ENCODE results near the gene GPC5.

The GPC5 gene

DNA sequence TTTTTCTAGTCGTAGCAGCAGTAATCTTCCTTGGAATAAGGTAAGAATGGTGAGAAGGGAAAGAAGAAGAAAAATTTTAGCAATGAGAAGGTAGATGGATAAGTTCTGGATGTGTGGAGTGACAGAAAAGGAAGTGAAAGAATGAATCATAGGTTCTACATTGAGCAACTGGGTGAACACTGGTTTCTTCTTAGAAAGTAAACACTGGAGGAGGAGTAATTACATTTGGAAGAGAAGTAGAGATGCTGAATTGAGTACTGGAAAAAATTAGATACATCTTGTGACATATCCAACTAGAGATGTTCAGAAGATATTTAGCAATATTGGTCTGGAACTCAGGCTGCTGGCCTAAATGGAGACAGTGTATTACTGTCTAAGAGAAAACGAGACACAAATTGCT lies 148.5 kb downstream of the GPC5 start:
- DNase-seq, result no peak

DNA sequence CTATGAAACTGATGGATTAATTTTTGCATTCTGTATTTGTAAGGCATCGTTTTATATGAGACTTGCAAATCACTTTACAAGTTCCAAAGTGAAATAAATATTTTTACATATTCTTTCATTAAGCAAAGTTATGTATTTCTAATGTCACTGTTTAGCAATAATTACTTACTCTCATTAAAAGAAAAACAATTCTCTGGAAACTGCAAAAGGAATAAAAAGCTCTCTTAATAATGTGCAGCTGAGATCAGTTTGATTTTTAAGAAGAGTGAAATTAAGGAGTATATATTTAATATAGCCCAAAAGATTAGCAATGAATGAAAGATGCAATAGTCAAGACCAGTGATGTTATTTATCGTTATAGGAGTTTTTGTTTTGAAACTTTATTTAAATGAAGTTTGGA lies 155.2 kb downstream of the GPC5 start:
- no peak for DNase-seq

DNA sequence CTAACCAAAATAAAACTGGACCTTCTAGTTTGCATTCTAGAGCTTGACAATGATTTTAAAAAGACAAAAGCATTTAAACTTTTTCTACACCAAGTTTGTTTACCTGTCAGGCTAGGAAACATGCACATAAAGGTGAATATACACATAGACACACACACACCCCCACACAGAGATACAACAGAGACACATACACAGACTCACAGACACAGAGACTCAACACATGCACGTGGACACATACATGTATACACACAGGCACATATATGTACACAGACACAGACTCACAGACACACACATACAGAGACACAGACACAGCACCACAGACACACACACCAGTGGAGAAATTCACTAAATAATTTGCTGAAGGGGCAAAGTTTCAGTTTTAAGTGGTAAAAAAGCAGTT lies 155.7 kb downstream of the GPC5 start:
- no peak for DNase-seq

DNA sequence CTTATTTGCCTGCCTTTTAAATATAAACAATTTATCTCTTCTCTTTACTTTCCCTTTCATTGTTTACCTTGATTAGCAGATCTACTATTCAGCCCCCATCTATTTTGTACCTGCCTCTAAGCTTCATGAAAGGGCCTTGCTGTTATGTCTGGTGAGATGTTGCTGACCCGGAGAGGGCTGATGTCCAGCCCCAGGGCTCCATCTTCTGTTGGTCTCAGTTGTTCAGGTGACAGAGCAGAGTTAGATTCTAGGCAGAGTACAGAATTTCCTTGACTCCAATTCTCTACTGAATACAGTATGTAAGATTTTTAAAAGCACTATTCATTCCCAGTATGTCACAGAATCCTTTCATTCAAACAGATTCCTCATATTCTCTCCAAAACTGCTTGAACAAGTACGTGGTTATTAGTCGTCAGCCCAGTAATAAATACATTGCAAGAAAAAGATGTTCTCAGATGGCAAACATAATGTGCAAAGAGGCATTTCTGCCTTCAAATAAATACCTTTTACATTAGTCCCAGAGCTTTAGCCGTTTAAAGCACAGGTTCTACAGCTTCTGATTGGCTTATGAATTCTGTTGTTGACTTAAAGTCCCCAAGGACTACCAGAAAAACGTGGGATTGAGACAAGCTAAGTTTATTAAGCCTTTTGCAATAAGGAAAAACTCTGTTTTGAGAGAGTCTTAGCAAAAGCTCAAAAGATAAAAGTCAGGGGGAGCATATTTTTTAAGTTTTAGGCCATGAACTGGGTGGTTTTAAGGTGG lies 159.1 kb downstream of the GPC5 start:
- DNase-seq, result no peak

DNA sequence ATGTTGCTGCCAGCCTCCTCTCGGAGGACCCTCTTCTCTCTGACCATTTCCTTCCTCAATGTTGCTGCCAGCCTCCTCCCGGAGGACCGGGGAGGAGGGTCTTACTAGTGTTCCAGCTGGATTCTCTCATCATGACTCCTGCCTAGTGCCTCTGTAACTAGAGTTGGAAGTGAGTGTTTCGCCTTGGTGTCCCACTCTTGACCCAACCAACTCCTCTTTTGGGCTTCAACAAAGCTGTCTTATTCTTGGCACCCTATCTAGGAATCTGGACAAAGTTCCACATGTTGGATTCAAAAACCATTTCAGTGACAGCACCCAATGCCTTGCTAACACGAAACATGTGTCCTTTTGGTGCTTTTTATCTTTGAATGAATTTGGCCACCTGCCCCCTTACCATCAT lies 165.4 kb downstream of the GPC5 start:
- DNase-seq, result no peak

DNA sequence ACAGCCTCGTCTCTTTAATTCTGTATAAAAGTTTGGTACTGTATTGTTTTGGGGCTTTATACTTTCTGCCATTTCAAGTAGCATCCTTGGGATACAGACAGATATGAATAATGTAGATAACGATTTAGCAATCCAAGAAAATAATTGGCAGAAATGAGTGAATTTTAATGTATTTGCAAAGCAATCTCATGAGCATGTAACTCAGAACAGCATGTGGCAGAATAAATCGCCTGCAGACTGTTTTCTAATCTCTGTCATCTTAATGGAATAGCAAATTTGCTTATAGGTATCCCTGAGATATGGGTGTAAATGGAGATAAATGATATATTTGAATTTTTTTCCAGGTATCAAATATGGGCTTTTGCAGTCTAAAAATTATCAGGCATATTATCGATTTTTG lies 166.0 kb downstream of the GPC5 start:
- DNase-seq, result no peak

DNA sequence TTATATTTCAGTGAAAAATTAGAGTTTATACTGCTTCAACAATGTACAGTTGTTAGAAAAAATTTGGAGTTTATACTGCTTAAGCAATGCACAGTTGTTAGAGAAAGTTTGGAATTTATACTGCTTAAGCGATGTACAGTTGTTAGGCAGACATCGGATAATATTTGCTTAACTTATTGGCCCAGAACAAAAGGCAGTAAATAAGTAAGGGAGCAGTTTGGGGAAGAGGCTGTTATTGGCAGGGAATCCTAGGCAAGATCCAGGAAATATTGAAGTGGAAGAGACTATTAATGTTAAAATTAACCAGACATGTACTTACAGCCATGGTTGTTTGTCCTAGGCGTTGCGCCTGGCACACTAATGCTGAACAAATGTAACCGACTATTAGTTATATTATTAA lies 166.9 kb downstream of the GPC5 start:
- no peak for DNase-seq

DNA sequence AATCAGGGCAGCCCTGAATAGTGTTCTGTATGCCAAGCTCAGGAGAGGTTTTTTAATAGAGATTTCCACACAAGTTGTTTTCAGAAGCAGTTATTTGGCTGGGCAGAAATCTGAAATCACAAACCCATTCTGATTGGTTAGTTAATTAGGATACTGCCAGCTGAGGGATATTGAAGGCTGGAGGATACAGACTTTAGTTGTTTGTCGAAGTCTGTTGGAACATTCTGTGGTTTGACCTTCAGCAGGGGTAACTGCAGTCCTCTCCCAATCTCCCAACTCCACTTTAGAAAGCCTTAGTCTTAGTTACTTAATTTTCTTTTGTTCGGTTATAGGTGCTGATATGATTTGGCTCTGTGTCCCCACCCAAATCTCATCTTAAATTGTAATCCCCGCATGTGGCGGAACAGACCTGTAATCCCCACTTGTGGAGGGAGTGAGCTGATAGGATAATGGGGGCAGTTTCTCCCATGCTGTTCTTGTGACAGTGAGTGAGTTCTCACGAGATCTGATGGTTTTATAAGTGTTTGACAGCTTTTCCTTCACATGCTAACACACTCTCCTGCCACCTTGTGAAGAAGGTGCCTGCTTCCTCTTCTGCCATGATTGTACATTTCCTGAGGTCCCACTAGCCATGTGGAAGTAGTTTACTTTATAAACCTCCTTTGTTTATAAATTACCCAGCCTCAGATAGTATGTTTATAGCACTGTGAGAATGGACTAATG lies 169.2 kb downstream of the GPC5 start:
- DNase-seq, result no peak

DNA sequence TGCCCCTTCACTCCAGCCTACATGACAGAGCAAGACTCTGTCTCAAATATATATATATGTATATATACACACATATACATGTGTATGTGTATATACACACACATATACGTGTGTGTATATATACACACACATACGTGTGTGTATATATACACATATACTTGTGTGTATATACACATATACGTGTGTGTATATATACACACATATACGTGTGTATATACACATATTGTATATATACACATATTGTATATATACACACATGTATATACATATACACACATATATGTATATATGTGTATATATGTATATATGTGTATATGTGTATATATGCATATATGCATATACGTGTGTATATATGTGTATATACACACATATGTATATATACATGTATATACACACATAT lies 173.3 kb downstream of the GPC5 start:
- DNase-seq, result no peak

DNA sequence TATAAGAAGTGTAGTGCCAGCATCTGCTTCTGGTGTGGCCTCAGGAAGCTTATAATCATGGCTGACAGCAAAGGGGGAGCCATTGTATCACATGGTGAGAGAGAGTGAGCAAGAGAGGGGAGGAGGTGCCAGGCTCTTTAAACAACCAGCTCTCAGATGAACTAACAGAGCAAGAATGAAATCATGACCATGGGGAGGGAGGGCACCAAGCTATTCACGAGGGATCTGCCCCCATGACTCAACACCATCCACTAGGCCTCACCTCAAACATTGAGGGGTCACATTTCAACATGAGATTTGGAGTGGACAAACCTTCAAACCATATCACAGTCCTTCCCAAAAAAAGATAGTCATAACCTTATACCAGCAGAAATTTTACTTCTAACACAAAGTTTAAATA lies 174.0 kb downstream of the GPC5 start:
- DNase-seq, result no peak

DNA sequence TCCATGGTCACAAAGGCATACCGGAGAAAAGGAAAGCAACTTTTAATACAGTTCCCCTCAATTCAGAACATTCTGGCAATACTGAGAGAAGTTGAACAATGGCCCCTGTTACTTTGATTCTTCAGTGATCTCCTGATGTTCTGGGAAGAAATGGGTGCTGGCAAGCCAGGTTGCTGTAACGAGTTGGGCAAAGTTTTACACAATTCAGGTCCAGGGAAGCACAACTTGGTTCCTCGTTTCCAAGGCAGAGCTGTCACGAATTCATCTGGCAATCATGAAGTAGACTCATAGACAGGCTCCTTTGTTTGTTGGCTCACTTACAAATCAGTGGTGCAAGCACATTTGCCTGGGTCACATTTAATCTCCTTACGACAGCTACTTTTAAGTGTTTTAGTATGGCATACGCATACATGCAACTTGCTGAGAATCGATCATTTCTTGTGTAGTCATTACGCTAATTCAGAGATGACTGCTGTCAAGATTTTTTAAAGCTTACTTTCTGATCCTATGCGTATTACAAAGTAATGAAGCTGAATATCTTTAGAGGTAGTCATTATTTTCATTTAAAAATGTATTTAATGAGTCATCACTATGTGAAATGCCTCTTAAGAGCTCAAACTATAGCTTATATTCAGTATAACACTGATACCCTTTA lies 174.7 kb downstream of the GPC5 start:
- DNase-seq, result no peak

DNA sequence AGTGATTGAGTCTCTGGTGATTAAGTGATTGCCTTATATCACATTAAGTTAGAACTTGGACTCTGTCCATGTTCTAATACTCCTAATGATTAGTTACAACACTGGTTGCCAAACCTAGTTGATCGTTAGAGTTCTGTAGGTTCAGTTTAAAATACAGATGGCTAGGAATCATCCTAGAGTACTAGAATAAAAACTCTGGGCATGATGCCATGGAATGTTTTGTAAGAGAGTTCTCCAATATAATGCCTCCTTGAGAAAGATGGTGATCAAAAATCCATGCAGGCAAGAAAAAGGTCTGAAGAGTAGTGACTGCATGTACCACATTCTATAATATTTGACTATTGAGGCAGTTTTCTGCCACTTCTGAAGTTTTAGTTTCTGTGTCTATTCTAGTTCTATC lies 176.3 kb downstream of the GPC5 start:
- DNase-seq, result no peak

DNA sequence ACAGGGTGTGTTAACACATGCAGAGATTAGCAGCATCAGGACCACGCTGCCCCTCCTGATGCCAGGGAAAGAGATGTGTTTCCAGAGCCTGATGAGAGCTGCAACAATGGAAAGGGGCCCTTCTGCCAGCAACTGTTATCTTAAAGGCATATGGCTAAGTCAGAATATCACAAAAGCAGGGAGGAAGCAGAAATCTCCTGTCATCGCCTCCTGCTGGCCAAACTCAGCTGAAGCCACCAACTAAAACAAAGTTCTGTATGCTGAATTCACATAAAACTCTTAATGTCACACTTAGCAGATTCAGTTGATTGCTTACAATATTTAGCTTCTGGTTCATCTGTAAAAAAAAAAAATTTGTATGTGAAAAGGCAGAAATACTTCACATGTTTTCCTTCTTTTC lies 178.2 kb downstream of the GPC5 start:
- no peak for DNase-seq

DNA sequence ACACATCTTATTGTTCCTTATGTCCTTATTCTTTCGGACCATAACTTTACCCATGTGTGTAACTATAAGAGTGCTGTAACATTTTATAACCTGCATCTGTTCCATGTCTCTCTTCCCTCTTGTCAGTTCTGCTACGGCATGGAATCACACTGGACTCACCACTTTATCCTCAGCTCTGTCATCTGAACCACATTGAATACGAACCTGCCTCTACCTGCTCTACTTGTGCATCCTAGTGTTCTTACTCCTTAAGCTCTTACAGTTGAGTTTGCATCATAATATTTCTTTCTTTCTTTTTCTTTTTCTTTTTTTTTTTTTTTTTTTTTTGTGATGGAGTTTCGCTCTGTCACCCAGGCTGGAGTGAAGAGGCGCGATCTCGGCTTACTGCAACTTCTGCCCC lies 180.9 kb downstream of the GPC5 start:
- DNase-seq, result no peak

DNA sequence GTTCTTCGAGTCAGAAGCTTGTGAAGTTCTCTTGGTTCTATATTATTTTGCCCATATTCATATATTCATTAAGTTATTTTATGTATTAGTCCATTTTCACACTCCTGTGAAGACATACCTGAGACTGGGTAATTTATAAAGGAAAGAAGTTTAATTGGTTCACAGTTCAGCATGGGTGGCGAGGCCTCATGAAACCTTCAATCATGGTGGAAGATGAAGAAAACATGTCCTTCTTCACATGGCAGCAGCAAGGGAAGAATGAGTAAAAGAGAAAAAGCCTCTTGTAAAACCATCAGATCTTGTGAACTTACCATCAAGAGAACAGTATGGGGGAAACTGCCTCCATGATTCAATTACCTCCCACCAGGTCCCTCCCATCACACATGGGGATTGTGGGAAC lies 182.3 kb downstream of the GPC5 start:
- DNase-seq, result no peak

DNA sequence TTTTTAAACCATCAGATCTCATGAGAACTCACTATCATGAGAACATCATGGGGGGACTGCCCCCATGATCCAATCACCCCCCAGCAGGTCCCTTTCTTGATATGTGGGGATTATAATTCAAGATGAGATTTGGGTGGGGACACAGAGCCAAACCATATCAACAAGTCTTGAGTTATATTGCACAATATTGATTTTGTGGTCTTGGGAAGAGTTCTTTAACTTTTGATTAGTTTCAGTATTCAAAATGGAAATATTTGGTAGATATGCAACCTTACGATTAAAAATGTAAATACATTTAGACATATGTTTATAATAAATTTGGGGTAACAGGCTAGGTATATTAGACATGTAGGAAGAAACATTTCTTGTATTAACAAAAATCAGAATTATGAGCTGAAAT lies 188.2 kb downstream of the GPC5 start:
- DNase-seq, result no peak

DNA sequence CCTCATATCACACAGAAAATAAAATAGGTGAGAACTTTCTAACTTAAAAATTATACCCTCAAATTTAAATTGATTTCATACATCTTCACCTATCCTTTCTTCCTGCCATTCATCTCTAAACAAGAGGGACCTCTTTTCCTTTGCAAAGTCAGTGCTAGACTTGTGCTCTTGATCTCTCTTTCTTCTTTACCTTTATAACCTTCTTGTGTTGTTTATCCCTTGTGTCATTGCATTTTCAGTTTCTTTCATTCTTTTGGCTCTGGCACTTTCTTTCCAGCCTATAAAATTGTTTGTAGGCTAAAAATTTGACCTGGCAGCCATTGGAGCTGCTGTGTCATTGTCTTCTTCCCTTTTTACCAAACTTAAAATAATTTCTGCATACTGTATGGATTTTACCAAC lies 190.1 kb downstream of the GPC5 start:
- no peak for DNase-seq

DNA sequence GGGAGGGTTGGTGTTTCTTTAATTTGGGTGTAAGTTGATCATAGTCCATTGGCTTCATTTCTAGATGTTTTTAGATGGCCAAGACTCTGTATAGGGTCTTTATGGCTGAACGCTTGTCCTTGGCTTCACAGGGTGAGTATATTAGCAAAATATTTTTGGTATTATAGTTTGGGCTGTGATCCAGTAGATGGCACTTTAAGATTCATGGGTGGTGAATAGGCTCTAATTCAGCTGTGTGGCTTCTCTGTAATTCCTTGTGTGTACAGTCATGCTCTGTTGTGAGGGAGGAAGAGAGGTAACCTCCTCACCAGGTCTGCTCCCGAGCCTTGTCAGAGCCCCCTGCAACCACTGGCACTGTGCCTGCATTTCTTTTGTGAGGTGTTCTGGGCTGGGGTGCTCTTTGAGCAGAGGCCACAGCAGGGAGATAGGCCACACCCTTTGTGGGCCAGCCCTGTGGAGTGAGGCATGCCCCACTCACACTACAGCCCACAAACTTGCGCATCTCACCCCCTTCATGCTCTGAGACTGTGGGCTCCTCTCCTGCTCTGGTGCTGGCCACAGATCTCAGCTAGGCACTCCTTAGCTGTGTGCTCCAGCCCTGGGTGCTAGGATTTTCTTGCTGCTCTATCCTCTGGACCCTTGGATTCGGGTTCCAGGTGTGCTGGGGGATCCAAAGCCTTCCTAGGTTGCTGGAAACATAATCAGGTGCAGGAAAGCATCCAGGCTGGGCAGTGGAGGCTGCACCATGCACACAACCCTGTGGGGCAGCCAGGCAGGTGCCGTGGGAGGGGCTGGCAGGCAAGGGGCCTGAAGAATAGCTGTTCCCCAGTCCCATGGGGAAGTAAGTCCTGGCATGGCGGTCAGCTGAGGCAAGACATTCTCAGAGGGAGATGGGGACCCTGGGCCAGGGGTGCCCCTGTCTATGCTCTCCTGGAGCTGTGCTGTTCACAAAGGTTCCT lies 193.9 kb downstream of the GPC5 start:
- no peak for DNase-seq

DNA sequence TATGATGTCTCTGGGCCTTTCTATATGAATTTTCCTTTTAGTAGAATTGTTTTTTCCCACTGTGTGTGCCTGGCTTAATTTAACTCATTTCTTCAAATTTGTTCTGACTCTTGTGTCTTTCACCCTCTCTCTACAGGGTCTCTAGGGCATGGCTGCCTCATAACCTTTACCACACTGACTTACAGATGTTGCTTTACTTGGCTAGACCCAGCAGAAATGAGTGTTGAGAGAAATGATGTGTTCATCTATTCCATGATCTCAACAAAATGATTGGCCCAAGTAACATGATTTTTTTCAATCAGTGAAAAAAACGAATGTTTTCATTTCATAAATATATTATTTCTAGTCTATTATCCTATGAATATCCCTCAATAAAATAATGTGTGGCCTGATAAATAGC lies 195.0 kb downstream of the GPC5 start:
- no peak for DNase-seq

DNA sequence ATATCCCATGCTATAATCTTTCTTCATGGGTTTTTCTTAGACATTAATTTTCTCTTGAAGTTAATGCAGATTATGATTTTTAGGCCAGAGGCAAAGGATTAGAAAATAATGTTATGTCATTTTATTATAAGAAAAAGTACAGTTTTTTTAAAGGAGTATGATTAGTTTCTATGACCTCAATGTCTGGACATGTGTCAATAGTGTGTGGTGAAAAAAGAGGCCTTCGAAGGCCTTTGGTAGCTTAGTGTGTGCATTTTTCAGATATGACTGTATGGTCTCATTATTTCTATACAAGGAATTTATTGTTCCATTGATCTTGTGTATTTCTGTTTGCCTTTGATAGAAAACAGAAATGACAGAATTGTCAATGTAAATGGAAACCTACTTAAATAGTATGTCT lies 195.6 kb downstream of the GPC5 start:
- DNase-seq, result no peak

DNA sequence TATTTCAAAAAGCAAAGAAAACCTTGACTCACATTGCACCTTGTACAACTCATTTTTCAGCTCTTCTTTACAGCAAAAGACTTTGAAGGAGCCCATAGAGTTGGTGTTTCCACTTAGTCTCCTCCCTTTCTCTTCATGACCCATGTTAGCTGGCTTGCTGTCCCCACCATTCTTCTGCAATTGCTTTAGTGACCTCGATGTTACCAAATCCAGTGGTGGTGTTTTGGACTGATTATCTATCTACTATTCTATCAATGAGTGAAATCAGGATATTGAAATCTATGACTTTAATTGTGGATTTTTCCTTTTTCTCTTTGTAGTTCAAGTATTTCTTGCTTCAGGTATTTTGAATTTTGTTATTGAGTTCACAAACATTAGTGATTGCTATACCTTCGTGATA lies 197.3 kb downstream of the GPC5 start:
- DNase-seq, result no peak

DNA sequence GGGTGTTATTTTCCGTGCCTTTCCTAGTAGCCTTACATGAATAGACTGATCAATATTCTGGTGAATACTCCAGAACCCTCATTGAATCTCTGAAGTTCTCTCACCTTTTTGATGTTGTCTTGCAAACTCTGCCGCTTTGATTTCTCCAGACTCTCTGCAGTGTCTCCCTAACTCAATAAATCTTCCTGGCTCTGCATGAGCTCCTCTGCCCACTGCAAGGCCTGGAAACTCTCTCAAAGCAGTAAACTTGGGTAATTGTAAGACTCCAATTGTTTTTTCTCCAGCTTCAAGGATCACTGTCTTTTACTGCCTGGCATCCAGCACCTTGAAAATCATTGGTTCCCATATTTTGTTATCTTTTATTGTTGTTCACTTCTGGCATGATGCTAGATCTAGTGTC lies 198.4 kb downstream of the GPC5 start:
- no peak for DNase-seq

DNA sequence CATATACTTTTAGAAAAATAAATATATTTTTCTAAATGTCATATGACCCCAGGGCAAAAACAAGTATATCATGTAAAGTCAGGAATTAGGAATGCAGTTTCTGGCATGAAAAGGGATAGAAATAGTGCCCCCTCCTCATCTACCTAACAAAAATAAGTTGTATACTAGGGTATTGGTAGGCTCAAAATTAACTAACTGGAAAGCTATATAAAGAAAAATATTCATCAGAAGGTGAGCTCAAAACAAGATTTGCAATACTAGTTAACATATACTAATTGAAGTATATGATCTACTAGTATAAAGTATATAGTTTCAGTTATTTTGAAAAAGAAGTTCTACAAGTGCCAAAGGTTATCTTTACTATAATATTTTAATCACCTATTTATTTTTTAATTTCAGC lies 200.2 kb downstream of the GPC5 start:
- no peak for DNase-seq
